Measurements from ENCODE around the gene KCTD2.

KCTD2 gene

GRCh38 chr17:75114552-75115314 is 67.7 kb downstream of the KCTD2 start:
- Histone ChIP-seq H3K36me3 (no peaks in the 10 kb centered on the region), H3K4me3 (ENCODE audit: low read depth, low read length) (peak overlapping the region; percentile 70), H3K27me3 (no peaks in the 10 kb centered on the region), H3K4me1 (no peaks in the 10 kb centered on the region), H3K9me3 (no peaks in the 10 kb centered on the region)
- no peak for TF ChIP-seq CTCF (IDR thresholded peaks at IDR 0.05; ENCODE audit: low read depth, low read length)
- DNase-seq: no peak

Data from BE2C (cell line).